ENCODE measurements around the gene CLDND2.

- TF ChIP-seq EP300 (IDR thresholded peaks at IDR 0.05): no peak
- TF ChIP-seq CTCF (IDR thresholded peaks at IDR 0.05): no peak
These were observed 19.2 kb upstream of the CLDND2 start, which contains the start of gene LIM2 for GRCh38 chr19:51387924-51388389.

Data from tibial nerve (tissue), 4 donors.